ENCODE measurements around the gene MAN2A2. TPM values are rescaled to one million over a fixed set of nuclear protein-coding genes. Genes with fewer than 3 reads are reported as not detected.
A peak's percentile ranks its signal among the peaks of the same experiment; 100 is the strongest.
"Not testable (repeated sequence)": the region's sequence is repeated elsewhere in the genome, so short reads cannot be mapped to it uniquely, and the experiment has no call there.

Gene MAN2A2
- total RNA-seq, 1 experiment from 2014 or later, result 64.9 TPM

- H3K36me3 Mint-ChIP-seq (ENCODE audit: insufficient read depth, unreplicated experiment), result no peaks in the 10 kb centered on the region
- DNase-seq, result peak in 1 of 2 experiments; percentile 43
- Histone ChIP-seq H3K4me1 (no peaks in the 10 kb centered on the region), H3K27me3 (replicated peaks; ENCODE audit: control insufficient read depth, insufficient read depth, low read length) (no peaks in the 10 kb centered on the region), H3K36me3 (ENCODE audit: control insufficient read depth, insufficient read depth, low read length) (no peaks in the 10 kb centered on the region), H3K4me3 (ENCODE audit: low read depth, low read length) (no peak overlapping the region), H3K9me3 (no peaks in the 10 kb centered on the region)
- ChIA-PET POLR2A (no interaction called here), CTCF (interaction anchor here (1.9 kb wide), 1 partner anchor 39 kb away, joined by 10 read pairs; the partner anchor contains the start of gene HDDC3)
- intact Hi-C loops (cut with micrococcal nuclease; ENCODE audit: unreplicated experiment), result no loop called here
- peak; percentile 9 to 32 for TF ChIP-seq CTCF (IDR thresholded peaks at IDR 0.05; ENCODE audit: insufficient read depth in 1 of 2, low read depth in 1 of 2, low read length in 1 of 2, severe bottlenecking in 1 of 2, unreplicated experiment in 1 of 2)
- BruUV-seq (replicated peaks), result no TSS peak
- peaks cover under 1% of the 10 kb centered on the region for H3K27me3 Mint-ChIP-seq (ENCODE audit: insufficient read depth, unreplicated experiment)
- H3K27ac Mint-ChIP-seq (ENCODE audit: unreplicated experiment), result no peak overlapping the region
- H3K4me1 Mint-ChIP-seq (ENCODE audit: low read depth, unreplicated experiment), result no peaks in the 10 kb centered on the region
- H3K9me3 Mint-ChIP-seq (ENCODE audit: unreplicated experiment), result no peaks in the 10 kb centered on the region
- peak overlapping the region; percentile 32 for H3K4me3 Mint-ChIP-seq (ENCODE audit: unreplicated experiment)
These were observed 9.7 kb upstream of the MAN2A2 start for GRCh38 chr15:90893175-90894090.

DNA sequence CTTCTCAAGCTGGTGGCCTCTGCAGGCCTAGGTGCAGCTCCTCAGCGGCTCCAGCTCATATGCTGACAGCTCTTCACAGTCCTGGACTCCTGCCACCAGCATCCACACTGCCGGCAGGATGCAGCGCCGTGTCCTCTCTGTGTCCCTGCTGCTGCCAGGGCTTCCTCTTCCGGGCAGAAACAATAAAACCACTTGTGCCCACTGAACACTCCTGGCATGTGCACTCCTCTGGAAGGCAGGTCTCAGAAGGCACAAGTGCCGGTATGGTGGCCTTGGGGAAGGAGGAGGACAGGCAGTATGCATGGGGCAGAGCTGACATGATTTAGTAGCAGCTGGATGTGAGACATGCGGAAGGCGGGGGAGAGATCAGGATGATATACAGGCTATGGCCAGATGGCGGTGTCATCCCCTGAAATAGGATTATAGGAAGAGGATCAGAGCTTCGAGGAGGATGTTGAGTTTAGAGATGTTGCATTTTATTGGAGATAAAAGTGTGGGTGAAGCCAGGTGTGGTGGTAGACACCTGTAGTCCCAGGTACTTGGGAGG is 7.5 kb upstream of the MAN2A2 start:
- DNase-seq, result no peak
- TF ChIP-seq CTCF (IDR thresholded peaks at IDR 0.05; ENCODE audit: insufficient read depth in 1 of 2, low read depth in 1 of 2, low read length in 1 of 2, severe bottlenecking in 1 of 2, unreplicated experiment in 1 of 2), result peak; percentile 8 to 19
- ChIA-PET CTCF (interaction anchor here (1.1 to 2.0 kb wide), 2 partner anchors 39 to 138 kb away, joined by 3 to 5 read pairs; partner anchors contain the start of gene UNC45A), POLR2A (no interaction called here)
- no TSS peak for BruUV-seq (replicated peaks)
- intact Hi-C loops (cut with micrococcal nuclease; ENCODE audit: unreplicated experiment), result no loop called here
- H3K4me1 Mint-ChIP-seq (ENCODE audit: low read depth, unreplicated experiment), result no peaks in the 10 kb centered on the region
- no peaks in the 10 kb centered on the region for H3K36me3 Mint-ChIP-seq (ENCODE audit: insufficient read depth, unreplicated experiment)
- H3K4me3 Mint-ChIP-seq (ENCODE audit: unreplicated experiment), result no peak overlapping the region
- Histone ChIP-seq H3K4me3 (ENCODE audit: low read depth, low read length) (no peak overlapping the region), H3K4me1 (no peaks in the 10 kb centered on the region), H3K27me3 (replicated peaks; ENCODE audit: control insufficient read depth, insufficient read depth, low read length) (no peaks in the 10 kb centered on the region), H3K36me3 (ENCODE audit: control insufficient read depth, insufficient read depth, low read length) (no peaks in the 10 kb centered on the region), H3K9me3 (no peaks in the 10 kb centered on the region)
- H3K27ac Mint-ChIP-seq (ENCODE audit: unreplicated experiment), result no peak overlapping the region
- H3K27me3 Mint-ChIP-seq (ENCODE audit: insufficient read depth, unreplicated experiment), result peaks cover 2% of the 10 kb centered on the region
- no peaks in the 10 kb centered on the region for H3K9me3 Mint-ChIP-seq (ENCODE audit: unreplicated experiment)

GRCh38 chr15:90897131-90897655 is 5.9 kb upstream of the MAN2A2 start:
- CTCF ChIA-PET, result interaction anchor here (2.0 kb wide), 1 partner anchor 38 kb away, joined by 5 read pairs; the partner anchor contains the start of gene UNC45A
- BruUV-seq (replicated peaks); H3K36me3 ChIP-seq (ENCODE audit: control insufficient read depth, insufficient read depth, low read length); H3K27me3 Mint-ChIP-seq (ENCODE audit: insufficient read depth, unreplicated experiment); H3K27me3 ChIP-seq (replicated peaks; ENCODE audit: control insufficient read depth, insufficient read depth, low read length); H3K36me3 Mint-ChIP-seq (ENCODE audit: insufficient read depth, unreplicated experiment); H3K4me1 Mint-ChIP-seq (ENCODE audit: low read depth, unreplicated experiment); H3K9me3 Mint-ChIP-seq (ENCODE audit: unreplicated experiment); DNase-seq; H3K4me3 ChIP-seq (ENCODE audit: low read depth, low read length); intact Hi-C loops (cut with micrococcal nuclease; ENCODE audit: unreplicated experiment); POLR2A ChIA-PET; H3K27ac Mint-ChIP-seq (ENCODE audit: unreplicated experiment); H3K4me1 ChIP-seq; H3K9me3 ChIP-seq; H3K4me3 Mint-ChIP-seq (ENCODE audit: unreplicated experiment): not testable (repeated sequence)

Measured in Caco-2 (cell line).